HG03135 (cell line): Measurements from ENCODE around the gene KAT14.
"Not testable (repeated sequence)": the region's sequence is repeated elsewhere in the genome, so short reads cannot be mapped to it uniquely, and the experiment has no call there.

Experiments used
- ATAC-seq: cut with Tn5 transposase; IDR thresholded peaks from one replicate; pipeline ENCODE4 v1.9.1; 2021; ENCODE audit warnings: mild to moderate bottlenecking, moderate library complexity; ENCODE audit not compliant: unreplicated experiment

Gene KAT14

GRCh38 chr20:18213002-18213401 lies 75.3 kb downstream of the KAT14 start:
- ATAC-seq = no peak

GRCh38 chr20:18215566-18215965 lies 77.9 kb downstream of the KAT14 start:
- no peak for ATAC-seq

- ATAC-seq = no peak
Observed at GRCh38 chr20:18218280-18218679, 80.6 kb downstream of the KAT14 start.

- no peak for ATAC-seq
Observed at GRCh38 chr20:18223409-18223808, 85.7 kb downstream of the KAT14 start.

- no peak for ATAC-seq
Observed at GRCh38 chr20:18224968-18225568, 87.4 kb downstream of the KAT14 start.

- no peak for ATAC-seq
Observed at GRCh38 chr20:18225632-18226031, 88.0 kb downstream of the KAT14 start.

- ATAC-seq = not testable (repeated sequence)
Observed at GRCh38 chr20:18226741-18227140, 89.1 kb downstream of the KAT14 start.

GRCh38 chr20:18233408-18233943 lies 95.8 kb downstream of the KAT14 start:
- no peak for ATAC-seq
